ENCODE data around the gene ZNF70.

DNA sequence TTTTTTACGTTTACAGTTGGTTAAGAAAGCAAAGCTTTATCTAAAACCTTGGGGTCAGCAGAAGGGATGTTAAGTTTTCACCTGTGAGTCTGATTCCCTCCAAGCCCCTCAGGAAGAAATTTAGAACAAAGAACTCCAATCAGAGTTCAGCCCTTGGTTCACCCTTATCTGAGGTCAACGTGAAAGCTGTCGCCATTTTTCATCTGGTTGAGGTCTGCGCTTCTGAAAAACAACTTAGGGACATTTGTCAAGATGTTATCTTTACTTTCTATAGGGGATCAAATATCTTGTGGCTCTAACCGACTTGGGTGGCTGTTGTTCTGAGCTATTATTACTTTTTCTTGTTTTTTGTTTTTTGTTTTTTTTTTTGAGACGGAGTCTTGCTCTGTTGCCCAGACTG is 30.1 kb downstream of the ZNF70 start:
- TF ChIP-seq FOXK2 (IDR thresholded peaks at IDR 0.05), result no peak
- TF ChIP-seq TBL1XR1 (IDR thresholded peaks at IDR 0.05; ENCODE audit: borderline replicate concordance, low read length, partially characterized antibody), result no peak
- TF ChIP-seq, protein P1, sequence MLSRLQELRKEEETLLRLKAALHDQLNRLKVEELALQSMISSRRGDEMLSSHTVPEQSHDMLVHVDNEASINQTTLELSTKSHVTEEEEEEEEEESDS (CRISPR knock-in tag; IDR thresholded peaks at IDR 0.05; ENCODE audit: borderline replicate concordance), result no peak
- TF ChIP-seq TAF15 (IDR thresholded peaks at IDR 0.05; ENCODE audit: low read depth, low read length, poor library complexity, severe bottlenecking), result no peak
- no peak for TF ChIP-seq TARDBP (CRISPR knock-in tag; IDR thresholded peaks at IDR 0.05)
- no peak for TF ChIP-seq CREB1 (IDR thresholded peaks at IDR 0.05)
- no peak for TF ChIP-seq CREB1 (CRISPR knock-in tag; IDR thresholded peaks at IDR 0.05)
- TF ChIP-seq TCF7 (IDR thresholded peaks at IDR 0.05; ENCODE audit: low read depth), result no peak
- TF ChIP-seq CTCF (CRISPR knock-in tag; IDR thresholded peaks at IDR 0.05), result no peak
- no peak for TF ChIP-seq CHD2 (IDR thresholded peaks at IDR 0.05; ENCODE audit: low read depth, low read length)
- no peak for TF ChIP-seq YY1 (IDR thresholded peaks at IDR 0.05; ENCODE audit: insufficient read depth, insufficient replicate concordance, low read depth, low read length)
- TF ChIP-seq ATF7 (IDR thresholded peaks at IDR 0.05), result no peak
- no peak for TF ChIP-seq ATF7 (CRISPR knock-in tag; IDR thresholded peaks at IDR 0.05)
- no peak for TF ChIP-seq ARNT (IDR thresholded peaks at IDR 0.05)
